ENCODE results near the gene CENPT. TPM values are rescaled to one million over a fixed set of nuclear protein-coding genes. Genes with fewer than 3 reads are reported as not detected.

Gene CENPT
- total and polyA plus RNA-seq, 2 of the 13 experiments (the other 11 are each of a cell fraction or from before 2014, with no cell fraction given): 40.9 to 43.3 TPM

- no peak; the same call in 1 of the 2 replicates for TF ChIP-seq MYNN (CRISPR knock-in tag; IDR thresholded peaks at IDR 0.05; ENCODE audit: low read depth)
- TF ChIP-seq ISX (CRISPR knock-in tag; conservative IDR thresholded peaks at IDR 0.05): no peak; the same call in 1 of the 2 replicates
- no peak for TF ChIP-seq HMG20B (CRISPR knock-in tag; conservative IDR thresholded peaks at IDR 0.05)
- peak; percentile 45; the same call in 1 of the 2 replicates for TF ChIP-seq PRDM4 (CRISPR knock-in tag; IDR thresholded peaks at IDR 0.05; ENCODE audit: borderline replicate concordance)
- peak; percentile 96; the same call in 1 of the 2 replicates for TF ChIP-seq MZF1 (CRISPR knock-in tag; IDR thresholded peaks at IDR 0.05; ENCODE audit: borderline replicate concordance)
- peak; percentile 64; the same call in 1 of the 2 replicates for TF ChIP-seq ZBTB4 (CRISPR knock-in tag; IDR thresholded peaks at IDR 0.05; ENCODE audit: borderline replicate concordance)
- TF ChIP-seq U2AF2 (IDR thresholded peaks at IDR 0.05; ENCODE audit: low read depth, low read length): no peak
- TF ChIP-seq GLMP (CRISPR knock-in tag; IDR thresholded peaks at IDR 0.05; ENCODE audit: borderline replicate concordance): no peak
- TF ChIP-seq CCAR2 (optimal IDR thresholded peaks at IDR 0.05; ENCODE audit: low read depth, low read length): no peak
- TF ChIP-seq JARID2 (CRISPR knock-in tag; IDR thresholded peaks at IDR 0.05; ENCODE audit: insufficient replicate concordance): peak; percentile 97
- no peak; the same call in 1 of the 2 replicates for TF ChIP-seq ELF4 (CRISPR knock-in tag; IDR thresholded peaks at IDR 0.05; ENCODE audit: borderline replicate concordance)
- TF ChIP-seq ZSCAN9 (CRISPR knock-in tag; IDR thresholded peaks at IDR 0.05; ENCODE audit: borderline replicate concordance): peak; percentile 92
- TF ChIP-seq ZNF510 (CRISPR knock-in tag; IDR thresholded peaks at IDR 0.05; ENCODE audit: low read depth): peak; percentile 92
- TF ChIP-seq ZNF124 (CRISPR knock-in tag; IDR thresholded peaks at IDR 0.05): no peak
- no peak; the same call in 1 of the 2 replicates for TF ChIP-seq RFXANK (CRISPR knock-in tag; IDR thresholded peaks at IDR 0.05)
- peak; percentile 39; the same call in 1 of the 2 replicates for TF ChIP-seq PRDM10 (CRISPR knock-in tag; IDR thresholded peaks at IDR 0.05; ENCODE audit: low read depth)
- TF ChIP-seq MED8 (CRISPR knock-in tag; IDR thresholded peaks at IDR 0.05; ENCODE audit: insufficient replicate concordance): peak; percentile 58
- TF ChIP-seq KAT2B (IDR thresholded peaks at IDR 0.05; ENCODE audit: borderline replicate concordance, low read depth, low read length): no peak
Observed at GRCh38 chr16:67833415-67834241, 13.9 kb downstream of the CENPT start (continued).
